ENCODE results near the gene BMPER.

- TF ChIP-seq, protein P1, sequence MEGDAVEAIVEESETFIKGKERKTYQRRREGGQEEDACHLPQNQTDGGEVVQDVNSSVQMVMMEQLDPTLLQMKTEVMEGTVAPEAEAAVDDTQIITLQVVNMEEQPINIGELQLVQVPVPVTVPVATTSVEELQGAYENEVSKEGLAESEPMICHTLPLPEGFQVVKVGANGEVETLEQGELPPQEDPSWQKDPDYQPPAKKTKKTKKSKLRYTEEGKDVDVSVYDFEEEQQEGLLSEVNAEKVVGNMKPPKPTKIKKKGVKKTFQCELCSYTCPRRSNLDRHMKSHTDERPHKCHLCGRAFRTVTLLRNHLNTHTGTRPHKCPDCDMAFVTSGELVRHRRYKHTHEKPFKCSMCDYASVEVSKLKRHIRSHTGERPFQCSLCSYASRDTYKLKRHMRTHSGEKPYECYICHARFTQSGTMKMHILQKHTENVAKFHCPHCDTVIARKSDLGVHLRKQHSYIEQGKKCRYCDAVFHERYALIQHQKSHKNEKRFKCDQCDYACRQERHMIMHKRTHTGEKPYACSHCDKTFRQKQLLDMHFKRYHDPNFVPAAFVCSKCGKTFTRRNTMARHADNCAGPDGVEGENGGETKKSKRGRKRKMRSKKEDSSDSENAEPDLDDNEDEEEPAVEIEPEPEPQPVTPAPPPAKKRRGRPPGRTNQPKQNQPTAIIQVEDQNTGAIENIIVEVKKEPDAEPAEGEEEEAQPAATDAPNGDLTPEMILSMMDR (IDR thresholded peaks at IDR 0.05) = no peak
- no peak for TF ChIP-seq POLR2A (IDR thresholded peaks at IDR 0.05)
Measured at GRCh38 chr7:34031156-34031555, 125.8 kb downstream of the BMPER start.

All from uterus (tissue), 2 donors.